Neutrophil (primary cell): ENCODE results near the gene IQCF6.
"Not testable (repeated sequence)": the region's sequence is repeated elsewhere in the genome, so short reads cannot be mapped to it uniquely, and the experiment has no call there.

Experiments used
- H3K27ac ChIP-seq: fragments of 200-600 bp; sonication (generic); 2 replicates; pipeline ENCODE4 v1.5.1; 2016; ENCODE audit warnings: mild to moderate bottlenecking, moderate library complexity
- H3K27me3 ChIP-seq: fragments of 200-600 bp; sonication (generic); 2 replicates; pipeline ENCODE4 v1.6.0; 2016; ENCODE audit warnings: mild to moderate bottlenecking
- H3K36me3 ChIP-seq: fragments of 200-600 bp; sonication (generic); 2 replicates; pipeline ENCODE4 v1.5.1; 2017
- H3K4me1 ChIP-seq, 2 experiments: fragments of 200-600 bp in 1 of 2; sonication (generic) in 1 of 2; 1 replicate in 1 of 2; 2 replicates in 1 of 2; pipeline versions ENCODE4 v1.5.1 to v1.6.1; 2013 to 2016; ENCODE audit warnings: low read depth in 1 of 2, low read length in 1 of 2, mild to moderate bottlenecking in 1 of 2, moderate library complexity in 1 of 2; ENCODE audit not compliant: control insufficient read depth in 1 of 2, insufficient read depth in 1 of 2
- H3K4me3 ChIP-seq, 2 experiments: fragments of 200-600 bp in 1 of 2; sonication (generic) in 1 of 2; 1 replicate in 1 of 2; 2 replicates in 1 of 2; pipeline ENCODE4 v1.5.1; 2013 to 2016; ENCODE audit warnings: low read depth in 1 of 2, low read length in 1 of 2, mild to moderate bottlenecking in 1 of 2, moderate library complexity in 1 of 2
- H3K9me3 ChIP-seq: fragments of 200-600 bp; sonication (generic); 2 replicates; pipeline ENCODE4 v1.5.1; 2016
- CTCF ChIP-seq: fragments of 200-600 bp; sonication (generic); IDR thresholded peaks from 2 replicates; pipeline ENCODE4 v1.5.1; 2016; ENCODE audit warnings: antibody characterized with exemption

The IQCF6 gene

GRCh38 chr3:51747840-51748239 lies 31.2 kb downstream of the IQCF6 start:
- no peak overlapping the region for H3K27ac ChIP-seq
- H3K27me3 ChIP-seq = no peaks in the 10 kb centered on the region
- TF ChIP-seq CTCF = no peak
- H3K9me3 ChIP-seq = no peaks in the 10 kb centered on the region
- no peak overlapping the region for H3K4me3 ChIP-seq
- no peaks in the 10 kb centered on the region for H3K4me1 ChIP-seq
- H3K36me3 ChIP-seq = no peaks in the 10 kb centered on the region

GRCh38 chr3:51742978-51743377 lies 36.1 kb downstream of the IQCF6 start:
- not testable (repeated sequence) for H3K4me3 ChIP-seq, H3K36me3 ChIP-seq, H3K9me3 ChIP-seq, H3K27me3 ChIP-seq, H3K4me1 ChIP-seq, H3K27ac ChIP-seq

GRCh38 chr3:51742320-51742719 lies 36.7 kb downstream of the IQCF6 start:
- not testable (repeated sequence) for H3K4me1 ChIP-seq, H3K36me3 ChIP-seq, H3K27me3 ChIP-seq, H3K9me3 ChIP-seq, H3K4me3 ChIP-seq, H3K27ac ChIP-seq

- no peak for TF ChIP-seq CTCF
- H3K27me3 ChIP-seq = no peaks in the 10 kb centered on the region
- no peaks in the 10 kb centered on the region for H3K36me3 ChIP-seq
- no peaks in the 10 kb centered on the region for H3K9me3 ChIP-seq
- H3K4me1 ChIP-seq = no peaks in the 10 kb centered on the region
- H3K4me3 ChIP-seq = no peak overlapping the region
- no peak overlapping the region for H3K27ac ChIP-seq
These were observed 39.9 kb downstream of the IQCF6 start for GRCh38 chr3:51739110-51739509.

- Histone ChIP-seq H3K9me3 (no peaks in the 10 kb centered on the region), H3K27ac (no peak overlapping the region), H3K36me3 (no peaks in the 10 kb centered on the region), H3K4me3 (no peak overlapping the region), H3K27me3 (peaks cover 5% of the 10 kb centered on the region), H3K4me1 (no peaks in the 10 kb centered on the region)
- TF ChIP-seq CTCF = no peak
These were observed 43.1 kb downstream of the IQCF6 start for GRCh38 chr3:51735950-51736349.

GRCh38 chr3:51735039-51735438 lies 44.0 kb downstream of the IQCF6 start:
- TF ChIP-seq CTCF = no peak
- H3K4me1 ChIP-seq = no peaks in the 10 kb centered on the region
- no peaks in the 10 kb centered on the region for H3K36me3 ChIP-seq
- H3K27ac ChIP-seq = no peak overlapping the region
- no peak overlapping the region for H3K4me3 ChIP-seq
- no peaks in the 10 kb centered on the region for H3K9me3 ChIP-seq
- peaks cover 5% of the 10 kb centered on the region for H3K27me3 ChIP-seq

- no peak overlapping the region for H3K27ac ChIP-seq
- H3K4me1 ChIP-seq = no peaks in the 10 kb centered on the region
- peaks cover 8% of the 10 kb centered on the region for H3K27me3 ChIP-seq
- TF ChIP-seq CTCF = no peak
- no peak overlapping the region for H3K4me3 ChIP-seq
- no peaks in the 10 kb centered on the region for H3K9me3 ChIP-seq
- H3K36me3 ChIP-seq = no peaks in the 10 kb centered on the region
These were observed 44.5 kb downstream of the IQCF6 start for GRCh38 chr3:51734572-51734907.
